DMS 273 treated with DMSO at 0.1 percent for 48 hours (cell line): ENCODE results near the gene PRMT2.

Experiments
- DNase-seq: peaks from one replicate; lab custom pipeline; 2025; lab: John Stamatoyannopoulos, UW

The PRMT2 gene

DNA sequence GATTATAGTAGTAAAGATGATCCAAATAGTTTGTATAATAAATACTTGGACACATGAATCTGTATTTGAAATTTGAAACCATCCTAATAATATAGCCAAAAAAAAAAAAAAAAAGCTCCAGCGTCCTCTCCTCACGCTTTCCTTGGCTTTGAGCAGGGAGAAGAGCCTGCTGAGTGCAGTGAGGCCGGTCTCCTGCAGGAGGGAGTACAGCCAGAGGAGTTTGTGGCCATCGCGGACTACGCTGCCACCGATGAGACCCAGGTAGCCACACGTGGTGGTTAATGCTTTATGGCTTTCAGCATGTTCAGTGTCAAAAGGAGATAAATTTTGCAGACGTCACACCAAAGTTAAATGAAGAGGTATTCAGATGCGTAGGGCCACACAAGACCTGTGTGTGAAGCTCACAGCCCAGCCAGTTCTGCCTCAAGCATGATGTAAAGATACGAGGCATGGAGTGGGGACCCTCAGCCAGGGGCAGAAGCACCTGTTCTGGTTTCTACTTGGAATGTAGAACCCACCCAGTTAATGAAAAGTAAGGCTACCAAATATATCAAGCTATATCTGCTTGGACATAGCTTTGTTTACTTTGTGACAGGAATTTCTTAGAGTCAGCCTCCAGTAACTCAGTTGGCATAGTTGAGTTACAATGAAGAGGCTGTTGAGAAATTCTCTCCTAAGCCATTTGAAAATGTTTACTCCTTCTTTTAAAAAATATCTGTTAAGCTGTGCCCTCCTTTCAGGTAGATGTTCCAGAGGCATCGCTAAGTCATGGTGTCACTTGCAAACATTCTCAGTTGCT lies 8.1 kb downstream of the PRMT2 start:
- DNase-seq, result no peak

DNA sequence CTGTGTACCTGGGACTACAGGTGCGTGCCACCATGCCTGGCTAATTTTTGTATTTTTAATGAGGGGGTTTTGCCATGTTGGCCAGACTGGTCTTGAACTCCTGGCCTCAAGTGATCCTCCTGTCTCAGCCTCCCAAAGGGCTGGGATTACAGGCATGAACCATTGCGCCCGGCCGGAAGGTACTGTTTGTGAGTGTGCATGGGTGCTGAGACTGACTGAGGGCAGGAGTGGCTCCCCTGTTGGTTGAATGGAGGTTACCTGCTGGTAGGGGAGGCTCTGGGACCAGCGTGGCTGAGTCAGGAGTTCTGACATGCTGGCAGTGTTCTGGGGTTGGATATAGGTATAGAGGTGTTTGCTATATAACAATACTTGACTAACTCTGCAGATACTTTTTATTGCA lies 10.4 kb downstream of the PRMT2 start:
- no peak for DNase-seq

DNA sequence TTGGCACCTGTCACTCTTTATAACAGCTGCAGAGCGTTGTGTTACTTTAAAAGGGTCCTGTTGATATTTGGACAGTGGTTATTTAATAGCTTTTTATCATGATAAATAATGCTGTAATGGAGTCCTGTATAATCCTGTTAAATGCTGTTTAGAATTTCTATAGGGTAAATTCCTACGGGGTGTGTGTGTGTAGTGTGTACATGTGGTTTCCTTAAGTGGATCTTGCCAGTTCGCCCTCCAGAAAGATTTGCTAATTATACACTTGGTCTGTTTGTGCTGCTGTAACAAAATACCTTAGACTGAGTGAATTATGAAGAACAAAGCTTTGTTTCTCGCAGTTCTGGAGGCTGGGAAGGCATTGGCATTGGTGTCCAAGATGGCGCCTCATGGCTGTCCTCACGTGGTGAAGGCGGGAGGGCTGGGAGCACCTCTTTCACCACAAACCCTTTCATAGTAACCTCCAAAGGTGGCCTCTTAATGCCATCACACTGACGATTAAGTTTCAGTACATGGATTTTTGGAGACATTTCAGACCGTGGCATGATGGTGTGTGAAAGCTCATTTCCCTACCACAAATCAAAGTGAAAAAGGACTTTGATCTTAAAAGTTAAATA lies 11.2 kb downstream of the PRMT2 start:
- DNase-seq, result no peak

DNA sequence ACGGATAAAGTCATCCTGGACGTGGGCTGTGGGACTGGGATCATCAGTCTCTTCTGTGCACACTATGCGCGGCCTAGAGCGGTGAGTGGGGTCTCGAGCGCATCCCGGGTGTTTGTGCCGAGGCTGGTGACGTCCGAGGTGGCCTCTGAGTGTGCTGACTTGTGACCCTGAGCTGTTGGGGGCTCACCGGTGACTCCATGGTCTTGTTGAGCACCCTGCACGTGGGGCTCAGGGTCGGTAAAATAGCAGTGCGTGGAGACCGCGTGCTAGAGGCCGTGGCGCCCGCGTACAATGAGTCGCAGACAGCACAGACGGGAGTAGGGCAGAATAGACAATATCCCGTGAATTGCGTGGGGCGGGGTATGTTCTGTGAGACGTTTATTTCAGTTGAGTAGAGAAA lies 13.1 kb downstream of the PRMT2 start:
- DNase-seq, result no peak

DNA sequence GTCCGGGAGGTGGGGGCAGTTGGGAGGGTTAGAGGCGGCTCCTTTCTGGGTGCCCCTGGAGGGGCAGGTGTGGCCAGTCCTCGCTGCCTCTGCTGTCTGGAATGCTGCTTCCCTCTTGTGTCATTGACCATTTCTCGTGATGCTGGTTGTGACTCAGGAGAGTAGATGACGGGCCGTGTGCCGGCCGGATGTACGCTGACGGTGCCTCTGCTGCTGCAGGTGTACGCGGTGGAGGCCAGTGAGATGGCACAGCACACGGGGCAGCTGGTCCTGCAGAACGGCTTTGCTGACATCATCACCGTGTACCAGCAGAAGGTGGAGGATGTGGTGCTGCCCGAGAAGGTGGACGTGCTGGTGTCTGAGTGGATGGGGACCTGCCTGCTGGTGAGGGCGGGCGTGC lies 13.9 kb downstream of the PRMT2 start:
- DNase-seq, result no peak

DNA sequence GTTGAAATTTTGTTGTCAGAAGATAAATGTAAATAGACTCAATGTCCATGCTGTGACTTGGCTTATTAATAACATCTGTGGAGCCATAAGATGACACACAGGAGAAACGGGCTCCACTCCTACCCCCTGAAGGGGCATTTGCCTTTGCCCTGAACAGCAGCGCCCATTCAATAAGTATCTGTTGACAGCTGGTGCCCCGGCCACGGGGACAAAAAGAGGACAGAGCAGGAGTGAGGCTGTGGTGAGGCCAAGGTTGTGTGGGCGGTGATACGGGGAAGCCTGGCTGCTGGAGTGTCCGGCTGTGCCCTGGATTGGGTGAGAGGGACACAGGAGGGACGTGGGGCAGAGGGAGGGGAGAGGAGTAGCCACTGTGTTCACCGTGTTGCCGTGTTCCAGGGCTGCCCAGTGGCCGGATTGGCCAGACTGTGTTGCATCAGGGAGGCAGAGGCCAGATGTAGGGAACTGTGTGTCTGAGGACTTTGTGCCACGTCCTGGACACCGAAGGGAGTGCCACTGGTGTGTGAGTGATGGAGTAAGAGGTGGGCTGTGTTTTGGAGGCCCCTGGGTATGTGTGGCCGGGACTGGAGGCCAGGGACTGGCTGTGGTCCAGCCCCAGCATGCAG lies 15.1 kb downstream of the PRMT2 start:
- no peak for DNase-seq

DNA sequence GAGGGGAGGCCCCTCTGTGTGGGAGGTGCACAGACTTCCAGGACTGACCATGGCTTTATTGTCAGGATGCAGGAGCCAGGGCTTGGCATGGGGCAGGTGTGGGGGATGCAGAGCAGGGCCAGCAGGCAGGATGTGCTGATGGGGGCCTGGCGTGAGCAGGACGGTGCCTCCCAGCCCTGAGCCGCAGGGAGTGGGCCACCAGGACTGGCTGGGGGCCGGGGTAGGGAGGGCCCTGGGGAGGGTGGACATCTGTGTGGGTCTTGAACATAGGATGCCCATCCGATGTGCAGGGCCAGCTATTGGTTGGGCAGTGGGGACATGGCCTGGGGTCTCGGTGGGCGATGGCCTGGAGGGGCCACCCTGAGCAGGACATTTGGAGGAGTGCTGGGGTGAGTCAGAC lies 15.6 kb downstream of the PRMT2 start:
- no peak for DNase-seq

DNA sequence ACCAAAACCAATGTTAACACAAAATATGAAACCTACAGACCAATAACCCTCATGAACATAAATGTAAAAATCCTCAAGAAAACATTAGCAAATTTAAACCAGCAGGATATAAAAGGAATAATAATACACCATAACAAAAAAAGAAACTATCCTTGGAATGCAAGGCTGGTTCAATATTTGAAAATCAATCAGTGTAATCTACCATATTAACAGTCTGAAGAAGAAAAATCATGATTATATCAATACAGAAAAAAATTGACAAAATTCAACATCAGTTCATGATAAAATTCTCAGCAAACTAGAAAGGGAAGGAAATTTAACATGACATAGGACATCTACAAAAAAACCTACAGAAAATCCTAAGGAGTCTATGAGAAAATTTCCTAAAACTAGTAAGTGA lies 19.8 kb downstream of the PRMT2 start:
- DNase-seq, result no peak

DNA sequence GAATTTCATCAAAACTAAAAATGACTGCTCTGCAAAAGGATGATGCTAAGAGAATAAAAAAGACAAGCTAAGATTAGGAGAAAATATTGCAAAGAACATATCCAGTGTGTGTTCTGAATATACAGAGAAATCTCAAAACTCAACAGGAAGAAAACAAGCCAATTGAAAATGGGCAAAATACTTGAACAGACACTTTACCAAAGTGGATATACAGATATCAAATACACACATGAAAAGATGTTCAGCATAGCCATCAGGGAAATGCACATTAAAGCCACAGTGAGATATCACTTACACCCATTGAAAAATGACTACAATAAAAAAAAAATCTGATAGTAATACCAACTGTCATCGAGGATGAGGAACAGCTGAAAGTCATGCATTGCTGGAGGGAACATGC lies 21.3 kb downstream of the PRMT2 start:
- DNase-seq, result no peak

DNA sequence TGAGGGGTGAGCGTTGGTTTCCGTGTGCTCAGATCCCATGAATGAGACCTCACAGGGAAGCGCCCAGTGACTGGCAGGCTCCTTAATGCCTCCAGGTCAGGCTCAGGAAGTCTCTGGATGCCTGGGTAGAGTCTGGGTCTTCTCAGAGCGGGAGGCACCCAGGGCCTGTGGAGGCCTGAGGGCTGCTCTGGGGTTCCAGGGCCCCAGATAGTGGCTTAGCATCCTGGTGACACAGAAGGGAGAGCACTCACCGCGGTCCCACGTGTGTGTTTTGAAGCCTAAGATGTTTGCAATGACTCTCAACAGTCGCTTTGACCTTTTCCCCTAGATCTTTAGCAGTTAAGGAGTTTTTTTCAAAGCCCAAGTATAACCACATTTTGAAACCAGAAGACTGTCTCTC lies 25.0 kb downstream of the PRMT2 start:
- DNase-seq, result no peak

DNA sequence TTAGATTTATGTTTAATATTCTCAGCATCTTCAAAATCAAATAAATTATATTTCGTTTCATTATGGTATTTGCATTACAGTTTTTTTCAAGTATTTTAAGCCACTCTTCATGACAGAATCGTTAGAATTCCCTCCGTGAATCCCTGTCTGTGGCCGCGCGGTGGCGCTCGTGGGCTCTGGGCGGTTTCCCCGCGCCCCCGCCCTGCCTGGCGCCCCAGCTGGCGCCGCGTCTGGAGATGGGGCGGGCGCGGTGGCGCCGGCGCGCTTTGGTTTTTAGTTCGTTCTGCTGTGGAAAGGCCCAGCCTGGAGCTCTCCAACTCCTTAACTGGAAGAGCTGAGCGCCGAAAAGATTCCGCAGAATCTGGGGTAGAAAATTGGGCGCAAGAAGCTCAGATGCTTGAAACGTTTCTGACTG lies 25.7 kb downstream of the PRMT2 start:
- peak; percentile 59 for DNase-seq

DNA sequence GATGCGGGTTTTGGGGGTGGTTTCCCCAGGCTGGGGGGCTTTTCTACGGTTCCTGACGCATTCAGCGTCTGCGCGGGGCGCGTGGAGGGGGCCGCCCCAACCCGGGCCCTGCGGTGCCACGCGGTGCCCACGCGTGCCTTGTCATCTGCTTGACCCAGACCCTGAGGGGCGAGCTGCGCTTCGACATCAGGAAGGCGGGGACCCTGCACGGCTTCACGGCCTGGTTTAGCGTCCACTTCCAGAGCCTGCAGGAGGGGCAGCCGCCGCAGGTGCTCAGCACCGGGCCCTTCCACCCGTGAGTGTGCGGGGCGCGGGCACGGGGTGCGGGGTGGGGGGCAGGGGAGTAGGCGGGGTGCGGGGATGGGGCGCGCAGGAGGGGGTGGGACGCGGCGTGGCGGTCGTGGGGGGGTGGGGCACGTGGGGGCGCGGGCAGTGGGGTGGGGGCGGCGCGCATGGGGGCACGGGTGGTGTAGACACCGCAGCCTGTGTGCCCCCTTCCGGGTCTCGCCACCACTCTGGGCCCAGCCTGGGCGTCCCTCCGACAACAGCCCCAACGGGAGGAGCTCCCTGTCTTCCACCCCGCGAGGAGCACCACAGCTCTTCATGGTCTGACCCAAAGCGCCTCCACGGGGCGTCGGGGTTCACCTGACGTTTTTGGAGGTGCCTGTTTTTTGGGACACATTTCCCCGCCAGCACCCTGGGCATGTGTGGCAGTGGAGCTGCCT lies 26.3 kb downstream of the PRMT2 start:
- DNase-seq, result no peak

DNA sequence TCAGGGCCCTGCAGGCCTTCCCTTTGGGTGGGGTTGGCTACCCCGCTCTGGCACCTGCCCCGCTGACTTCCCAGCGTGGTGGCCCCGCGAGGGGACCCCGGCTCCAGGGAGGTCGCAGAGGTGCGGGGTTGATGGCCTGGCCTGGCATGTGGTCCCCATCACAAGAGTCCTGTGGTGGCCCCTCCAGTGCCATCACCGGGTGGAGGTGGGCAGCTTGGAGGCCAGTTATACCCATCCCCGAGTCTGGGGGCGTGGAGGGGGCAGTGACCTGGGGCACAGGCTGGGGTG lies 26.8 kb downstream of the PRMT2 start:
- DNase-seq, result no peak

DNA sequence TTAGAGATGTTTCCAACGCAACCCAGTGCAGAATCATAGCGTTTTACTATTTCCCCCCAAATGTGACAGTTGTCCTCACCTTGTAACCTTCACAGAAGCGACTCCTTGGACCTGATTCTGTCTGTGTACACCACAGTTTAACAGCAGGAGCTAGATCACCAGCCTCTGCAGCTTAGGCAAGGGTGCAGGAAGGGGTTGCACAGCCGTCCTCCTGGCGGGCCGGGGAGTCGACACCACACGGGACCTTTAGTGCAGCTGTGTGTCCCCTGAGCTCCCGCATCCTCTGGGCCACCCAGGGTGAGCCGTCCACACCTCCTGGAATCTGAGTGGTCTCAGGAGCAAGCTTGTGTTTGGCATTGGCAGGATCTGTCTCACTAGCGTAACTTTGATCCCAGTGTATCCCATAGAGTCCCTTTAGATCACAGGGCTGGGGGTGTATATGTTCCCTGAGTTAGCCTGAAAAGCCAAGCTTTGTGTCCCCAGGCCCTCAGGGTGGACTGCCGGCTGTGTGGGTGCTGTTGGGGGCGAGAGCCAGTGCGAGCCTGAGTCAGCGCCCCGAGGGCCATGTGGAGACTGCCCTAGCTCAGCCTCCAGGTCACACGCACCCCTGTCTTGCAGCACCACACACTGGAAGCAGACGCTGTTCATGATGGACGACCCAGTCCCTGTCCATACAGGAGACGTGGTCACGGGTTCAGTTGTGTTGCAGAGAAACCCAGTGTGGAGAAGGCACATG lies 27.5 kb downstream of the PRMT2 start:
- DNase-seq, result no peak

DNA sequence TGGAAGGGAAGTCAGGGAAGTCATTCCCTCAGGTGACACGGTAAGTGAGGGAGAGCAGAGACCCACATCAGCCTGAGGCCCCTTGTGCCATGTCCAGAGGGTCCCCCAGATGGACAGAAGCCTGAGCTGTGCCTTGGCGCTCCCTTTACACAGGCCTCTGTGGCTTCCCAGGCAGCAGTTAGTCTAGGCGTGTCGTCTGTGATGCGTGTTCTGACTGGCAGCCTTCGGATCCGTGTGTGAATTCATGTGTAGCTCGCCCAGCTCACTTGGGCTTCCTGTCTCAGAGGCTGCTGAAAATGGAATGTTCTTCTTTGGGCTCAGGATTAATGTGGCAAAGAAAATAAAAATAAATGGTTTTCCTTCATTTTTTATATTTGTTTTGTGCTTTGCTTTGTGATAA lies 28.3 kb downstream of the PRMT2 start:
- DNase-seq, result no peak

DNA sequence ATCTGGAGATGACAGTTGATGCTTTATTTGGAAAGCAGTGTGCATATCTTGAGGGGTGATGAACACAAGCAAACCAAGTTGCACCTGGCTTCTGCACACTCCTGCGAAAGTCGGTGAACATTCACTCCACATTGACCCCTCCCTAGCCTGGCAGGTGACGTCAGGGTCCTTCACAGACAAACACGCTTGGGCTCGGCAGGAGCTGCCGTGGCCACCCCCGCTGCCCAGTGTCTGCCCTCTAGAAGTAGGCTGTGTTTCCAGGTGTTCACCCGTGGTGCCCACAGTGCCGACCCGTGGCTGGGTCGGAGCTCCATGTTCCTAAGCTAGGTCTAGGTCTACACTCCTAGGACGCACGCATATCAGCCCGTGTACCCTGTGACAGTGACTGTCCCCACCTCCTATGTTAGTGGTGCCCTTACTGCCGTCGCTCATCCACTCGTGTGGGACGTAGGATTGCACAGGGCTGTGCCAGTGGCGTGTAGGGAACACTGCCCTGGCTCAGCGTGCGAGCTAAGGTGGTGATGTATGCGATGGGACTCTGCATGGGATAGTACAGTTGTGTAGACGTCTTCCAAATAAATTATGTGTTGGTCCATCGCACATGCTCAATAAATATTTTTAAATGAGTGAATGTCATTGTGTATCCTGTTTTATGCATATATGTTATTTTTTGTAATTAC lies 29.0 kb downstream of the PRMT2 start:
- no peak for DNase-seq

DNA sequence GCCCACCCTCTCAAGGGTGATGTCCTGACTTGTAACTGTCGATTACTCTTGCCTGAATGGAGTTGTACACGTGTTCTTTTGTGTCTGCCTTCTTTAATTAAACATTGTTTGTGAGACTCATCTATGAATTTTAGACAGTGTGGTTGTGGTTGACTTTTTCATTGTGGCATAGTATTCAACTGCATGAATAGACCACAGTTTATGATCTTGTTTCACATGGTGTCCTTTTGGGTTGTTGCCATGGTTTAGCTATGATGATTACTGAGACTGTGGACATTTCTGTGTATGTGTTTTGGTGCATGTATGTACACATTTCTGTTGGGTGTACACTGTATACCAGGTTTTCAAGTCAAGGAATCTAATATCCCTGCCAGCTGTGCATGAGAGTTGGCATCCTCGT lies 30.1 kb downstream of the PRMT2 start:
- DNase-seq, result no peak

DNA sequence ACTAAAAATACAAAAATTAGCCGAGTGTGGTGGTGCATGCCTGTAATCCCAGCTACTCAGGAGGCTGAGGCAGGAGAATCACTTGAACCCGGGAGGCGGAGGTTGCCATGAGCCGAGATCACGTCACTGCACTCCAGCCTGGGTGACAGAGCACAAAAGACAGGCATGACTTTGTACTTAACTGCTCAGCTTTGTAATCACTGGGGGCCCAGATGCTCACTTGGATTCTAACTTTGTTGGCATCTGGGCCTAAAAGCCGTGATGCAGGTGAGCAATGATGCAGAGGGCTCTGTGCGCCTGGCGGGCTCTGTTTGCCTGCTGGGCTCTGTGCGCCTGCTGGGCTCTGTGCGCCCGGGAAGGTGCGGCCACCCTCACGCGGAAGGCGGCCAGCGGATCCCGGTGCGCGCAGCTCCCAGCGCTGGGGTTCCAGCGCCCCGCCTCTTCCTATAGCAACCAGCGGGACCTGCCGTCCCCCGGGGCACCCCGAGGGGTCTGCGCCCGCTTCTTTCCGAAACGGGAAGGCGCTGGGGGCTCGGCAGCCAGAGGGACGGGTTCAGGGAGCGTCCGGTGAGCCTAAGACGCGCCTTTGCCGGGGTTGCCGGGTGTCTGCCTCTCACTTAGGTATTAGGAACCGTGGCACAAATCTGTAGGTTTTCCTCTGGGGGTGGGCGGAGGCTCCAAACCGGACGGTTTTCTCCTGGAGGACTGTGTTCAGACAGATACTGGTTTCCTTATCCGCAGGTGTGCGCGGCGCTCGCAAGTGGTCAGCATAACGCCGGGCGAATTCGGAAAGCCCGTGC lies 31.7 kb downstream of the PRMT2 start:
- DNase-seq, result no peak

DNA sequence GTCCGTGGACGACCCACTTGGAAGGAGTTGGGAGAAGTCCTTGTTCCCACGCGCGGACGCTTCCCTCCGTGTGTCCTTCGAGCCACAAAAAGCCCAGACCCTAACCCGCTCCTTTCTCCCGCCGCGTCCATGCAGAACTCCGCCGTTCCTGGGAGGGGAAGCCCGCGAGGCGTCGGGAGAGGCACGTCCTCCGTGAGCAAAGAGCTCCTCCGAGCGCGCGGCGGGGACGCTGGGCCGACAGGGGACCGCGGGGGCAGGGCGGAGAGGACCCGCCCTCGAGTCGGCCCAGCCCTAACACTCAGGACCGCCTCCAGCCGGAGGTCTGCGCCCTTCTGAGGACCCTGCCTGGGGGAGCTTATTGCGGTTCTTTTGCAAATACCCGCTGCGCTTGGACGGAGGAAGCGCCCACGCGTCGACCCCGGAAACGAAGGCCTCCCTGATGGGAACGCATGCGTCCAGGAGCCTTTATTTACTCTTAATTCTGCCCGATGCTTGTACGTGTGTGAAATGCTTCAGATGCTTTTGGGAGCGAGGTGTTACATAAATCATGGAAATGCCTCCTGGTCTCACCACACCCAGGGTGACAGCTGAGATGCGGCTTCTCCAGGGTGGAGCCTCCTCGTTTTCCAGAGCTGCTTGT lies 32.4 kb downstream of the PRMT2 start:
- no peak for DNase-seq

DNA sequence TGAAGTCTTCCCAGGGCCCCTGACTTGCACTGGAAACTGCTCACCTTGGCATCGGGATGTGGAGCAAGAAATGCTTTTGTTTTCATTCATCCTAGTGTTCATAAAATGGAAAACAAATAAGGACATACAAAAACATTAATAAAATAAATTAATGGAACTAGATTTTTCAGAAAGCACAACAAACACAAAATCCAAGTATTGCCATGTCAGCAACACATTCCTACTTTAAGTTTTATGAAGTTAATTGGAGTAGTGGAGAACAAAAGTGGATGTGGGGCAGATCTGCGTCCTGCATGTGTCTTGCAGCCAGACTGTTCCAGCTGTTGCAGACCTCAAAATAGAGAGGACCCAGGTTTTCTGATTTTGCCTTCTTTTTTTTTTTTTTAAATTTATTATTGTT lies 32.9 kb downstream of the PRMT2 start:
- no peak for DNase-seq
